ENCODE results near the gene KIDINS220. TPM values are rescaled to one million over a fixed set of nuclear protein-coding genes. Genes with fewer than 3 reads are reported as not detected.

The KIDINS220 gene
- total RNA-seq, 1 experiment from 2014 or later = 20.1 TPM

DNA sequence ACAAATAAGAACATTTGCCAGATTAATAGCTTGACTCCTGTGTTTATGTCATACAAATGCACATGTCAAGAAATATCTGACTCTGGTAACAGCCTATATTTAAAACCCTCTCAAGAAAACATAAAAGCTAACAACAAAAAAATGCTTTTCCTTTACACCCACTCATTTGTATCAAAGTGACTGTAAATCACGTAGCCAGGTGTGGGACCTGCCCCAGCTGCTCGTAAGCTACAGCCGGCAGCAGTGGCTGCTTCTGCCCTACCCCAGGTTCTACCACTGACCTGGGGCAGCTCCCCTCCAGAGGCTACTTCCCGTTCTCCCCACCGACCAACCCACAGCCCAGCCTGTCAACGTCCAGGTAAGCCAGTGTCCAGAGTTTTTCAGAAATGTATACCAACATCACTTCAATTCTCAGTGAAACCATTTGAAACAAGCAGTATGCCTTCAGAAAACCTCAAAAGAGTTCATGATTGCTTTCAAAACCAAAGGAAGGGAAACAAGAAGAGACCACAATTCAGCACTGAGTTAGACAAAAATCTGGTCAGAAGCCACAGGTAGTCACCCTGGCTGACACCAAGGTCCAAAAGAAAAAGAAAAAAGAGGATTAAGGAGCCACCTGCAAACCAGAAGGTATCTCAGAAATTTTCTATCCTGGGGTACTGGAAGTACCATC is 40.4 kb downstream of the KIDINS220 start (continued):
- TF ChIP-seq, protein P1, sequence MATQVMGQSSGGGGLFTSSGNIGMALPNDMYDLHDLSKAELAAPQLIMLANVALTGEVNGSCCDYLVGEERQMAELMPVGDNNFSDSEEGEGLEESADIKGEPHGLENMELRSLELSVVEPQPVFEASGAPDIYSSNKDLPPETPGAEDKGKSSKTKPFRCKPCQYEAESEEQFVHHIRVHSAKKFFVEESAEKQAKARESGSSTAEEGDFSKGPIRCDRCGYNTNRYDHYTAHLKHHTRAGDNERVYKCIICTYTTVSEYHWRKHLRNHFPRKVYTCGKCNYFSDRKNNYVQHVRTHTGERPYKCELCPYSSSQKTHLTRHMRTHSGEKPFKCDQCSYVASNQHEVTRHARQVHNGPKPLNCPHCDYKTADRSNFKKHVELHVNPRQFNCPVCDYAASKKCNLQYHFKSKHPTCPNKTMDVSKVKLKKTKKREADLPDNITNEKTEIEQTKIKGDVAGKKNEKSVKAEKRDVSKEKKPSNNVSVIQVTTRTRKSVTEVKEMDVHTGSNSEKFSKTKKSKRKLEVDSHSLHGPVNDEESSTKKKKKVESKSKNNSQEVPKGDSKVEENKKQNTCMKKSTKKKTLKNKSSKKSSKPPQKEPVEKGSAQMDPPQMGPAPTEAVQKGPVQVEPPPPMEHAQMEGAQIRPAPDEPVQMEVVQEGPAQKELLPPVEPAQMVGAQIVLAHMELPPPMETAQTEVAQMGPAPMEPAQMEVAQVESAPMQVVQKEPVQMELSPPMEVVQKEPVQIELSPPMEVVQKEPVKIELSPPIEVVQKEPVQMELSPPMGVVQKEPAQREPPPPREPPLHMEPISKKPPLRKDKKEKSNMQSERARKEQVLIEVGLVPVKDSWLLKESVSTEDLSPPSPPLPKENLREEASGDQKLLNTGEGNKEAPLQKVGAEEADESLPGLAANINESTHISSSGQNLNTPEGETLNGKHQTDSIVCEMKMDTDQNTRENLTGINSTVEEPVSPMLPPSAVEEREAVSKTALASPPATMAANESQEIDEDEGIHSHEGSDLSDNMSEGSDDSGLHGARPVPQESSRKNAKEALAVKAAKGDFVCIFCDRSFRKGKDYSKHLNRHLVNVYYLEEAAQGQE (IDR thresholded peaks at IDR 0.05; ENCODE audit: low read depth) = no peak

DNA sequence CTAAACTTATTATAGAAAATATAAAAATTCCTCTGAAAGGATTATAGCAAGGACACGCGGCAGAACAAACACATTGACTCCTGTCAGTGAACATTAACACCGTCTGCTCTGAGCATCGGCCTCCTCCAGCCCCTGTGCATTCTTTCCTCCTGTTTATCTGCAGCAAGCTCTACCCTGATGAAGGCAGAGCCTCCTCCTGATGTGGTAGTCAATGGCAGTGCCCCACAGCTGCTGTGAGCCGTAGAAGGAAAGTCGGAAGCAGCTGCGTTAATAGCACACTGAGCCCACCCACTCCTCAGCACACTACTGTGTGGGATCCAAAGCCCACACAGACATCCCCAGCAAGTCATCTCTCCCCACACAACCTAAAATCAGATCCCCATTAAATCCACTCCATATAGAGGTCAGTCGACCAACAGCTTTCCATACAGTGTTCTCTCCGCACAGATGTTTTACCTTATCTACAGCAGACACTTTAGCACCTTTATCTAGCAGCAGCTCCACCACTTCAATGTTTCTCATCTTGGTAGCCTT is 41.0 kb downstream of the KIDINS220 start:
- ATAC-seq (no peak), DNase-seq (ENCODE audit: low read depth, low spot score) (no peak)
- RAD21 ChIA-PET (ENCODE audit: low non-redundant PET in 1 of 2, low total read pairs in 2 of 2, uncharacterized antibody in 2 of 2, unreplicated experiment in 2 of 2) = no interaction called here
- no peaks in the 10 kb centered on the region for H3K36me3 ChIP-seq (ENCODE audit: control insufficient read depth in 1 of 2, insufficient read depth in 2 of 2, low read length in 2 of 2)
- no peak overlapping the region for H3K4me3 ChIP-seq (replicated peaks in 1 of 2; ENCODE audit: low read depth in 1 of 2, low read length in 2 of 2)
- peaks cover 4% of the 10 kb centered on the region for H4K20me1 ChIP-seq (ENCODE audit: insufficient read depth)
- no TSS peak for BruUV-seq (replicated peaks)
- intact Hi-C loops (cut with micrococcal nuclease) = no loop called here
- no peaks in the 10 kb centered on the region for H3K79me2 ChIP-seq (ENCODE audit: insufficient read depth, low read length)
- no peak overlapping the region for H2AFZ ChIP-seq (ENCODE audit: low read depth, low read length, poor library complexity, severe bottlenecking)
- H3K27ac ChIP-seq (ENCODE audit: low read depth, low read length) = no peak overlapping the region
- H3K4me2 ChIP-seq (ENCODE audit: low read length) = no peak overlapping the region
- no peaks in the 10 kb centered on the region for H3K9me3 ChIP-seq (ENCODE audit: control insufficient read depth in 1 of 2, insufficient read depth in 1 of 2, low read depth in 1 of 2, low read length in 2 of 2)
- CTCF ChIA-PET = no interaction called here
- no peaks in the 10 kb centered on the region for H3K9me2 ChIP-seq (ENCODE audit: insufficient read depth)
- H3K9ac ChIP-seq (ENCODE audit: low read length) = no peak overlapping the region
- no peaks in the 10 kb centered on the region for H3K4me1 ChIP-seq (ENCODE audit: control insufficient read depth in 1 of 2, insufficient read depth in 2 of 2, low read length in 2 of 2)
- H3K27me3 ChIP-seq (ENCODE audit: insufficient read depth, low read length) = no peaks in the 10 kb centered on the region
- POLR2A ChIA-PET = no interaction called here
- no peak for TF ChIP-seq CEBPB (IDR thresholded peaks at IDR 0.05; ENCODE audit: low read depth)
- no peak for TF ChIP-seq YY1 (IDR thresholded peaks at IDR 0.05; ENCODE audit: extremely low read depth, insufficient replicate concordance, low read depth, low read length)
- no peak for TF ChIP-seq CTCF (IDR thresholded peaks at IDR 0.05 in 2 of 3, conservative IDR thresholded peaks at IDR 0.05 in 1 of 3; ENCODE audit: borderline replicate concordance in 1 of 3, insufficient read depth in 1 of 3, low read depth in 2 of 3, low read length in 2 of 3)
- TF ChIP-seq SRF (IDR thresholded peaks at IDR 0.05; ENCODE audit: low read depth) = no peak
- no peak for TF ChIP-seq EGR1 (IDR thresholded peaks at IDR 0.05; ENCODE audit: low read depth)
- TF ChIP-seq, protein P2, sequence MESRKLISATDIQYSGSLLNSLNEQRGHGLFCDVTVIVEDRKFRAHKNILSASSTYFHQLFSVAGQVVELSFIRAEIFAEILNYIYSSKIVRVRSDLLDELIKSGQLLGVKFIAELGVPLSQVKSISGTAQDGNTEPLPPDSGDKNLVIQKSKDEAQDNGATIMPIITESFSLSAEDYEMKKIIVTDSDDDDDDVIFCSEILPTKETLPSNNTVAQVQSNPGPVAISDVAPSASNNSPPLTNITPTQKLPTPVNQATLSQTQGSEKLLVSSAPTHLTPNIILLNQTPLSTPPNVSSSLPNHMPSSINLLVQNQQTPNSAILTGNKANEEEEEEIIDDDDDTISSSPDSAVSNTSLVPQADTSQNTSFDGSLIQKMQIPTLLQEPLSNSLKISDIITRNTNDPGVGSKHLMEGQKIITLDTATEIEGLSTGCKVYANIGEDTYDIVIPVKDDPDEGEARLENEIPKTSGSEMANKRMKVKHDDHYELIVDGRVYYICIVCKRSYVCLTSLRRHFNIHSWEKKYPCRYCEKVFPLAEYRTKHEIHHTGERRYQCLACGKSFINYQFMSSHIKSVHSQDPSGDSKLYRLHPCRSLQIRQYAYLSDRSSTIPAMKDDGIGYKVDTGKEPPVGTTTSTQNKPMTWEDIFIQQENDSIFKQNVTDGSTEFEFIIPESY (IDR thresholded peaks at IDR 0.05; ENCODE audit: extremely low read depth, insufficient replicate concordance, low read length) = no peak
- TF ChIP-seq TCF7L2 (IDR thresholded peaks at IDR 0.05; ENCODE audit: borderline replicate concordance, extremely low read depth, insufficient read depth, insufficient read length) = no peak
- TF ChIP-seq POLR2AphosphoS5 (IDR thresholded peaks at IDR 0.05; ENCODE audit: low read depth, low read length) = no peak
- no peak for TF ChIP-seq ATF3 (IDR thresholded peaks at IDR 0.05)
- TF ChIP-seq FOSL1 (IDR thresholded peaks at IDR 0.05; ENCODE audit: low read depth) = no peak
- TF ChIP-seq SP1 (IDR thresholded peaks at IDR 0.05; ENCODE audit: low read depth) = no peak
- no peak for TF ChIP-seq ELF1 (IDR thresholded peaks at IDR 0.05; ENCODE audit: borderline replicate concordance, low read depth)
- TF ChIP-seq, protein P3, sequence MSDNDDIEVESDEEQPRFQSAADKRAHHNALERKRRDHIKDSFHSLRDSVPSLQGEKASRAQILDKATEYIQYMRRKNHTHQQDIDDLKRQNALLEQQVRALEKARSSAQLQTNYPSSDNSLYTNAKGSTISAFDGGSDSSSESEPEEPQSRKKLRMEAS (IDR thresholded peaks at IDR 0.05) = no peak
- TF ChIP-seq CBX3 (IDR thresholded peaks at IDR 0.05; ENCODE audit: low read depth) = no peak
